ENCODE measurements around the gene ADGRG3. TPM values are rescaled to one million over a fixed set of nuclear protein-coding genes. Genes with fewer than 3 reads are reported as not detected.

Gene ADGRG3
- total and polyA plus RNA-seq, 2 experiments from 2014 or later, result not detected

GRCh38 chr16:57681950-57682728 lies 14.0 kb downstream of the ADGRG3 start:
- Histone ChIP-seq H3K79me2 (replicated peaks; ENCODE audit: insufficient read depth) (no peaks in the 10 kb centered on the region), H3K36me3 (ENCODE audit: insufficient read depth) (no peaks in the 10 kb centered on the region), H3K4me3 (no peak overlapping the region), H3F3A (replicated peaks; ENCODE audit: low read depth) (no peaks in the 10 kb centered on the region), H3K9me2 (ENCODE audit: insufficient read depth) (no peaks in the 10 kb centered on the region), H3K4me2 (no peak overlapping the region), H4K20me1 (replicated peaks; ENCODE audit: insufficient read depth) (no peaks in the 10 kb centered on the region), H3K27me3 (ENCODE audit: insufficient read depth) (no peaks in the 10 kb centered on the region), H3K4me1 (ENCODE audit: insufficient read depth) (no peaks in the 10 kb centered on the region), H2AFZ (no peak overlapping the region), H3K27ac (ENCODE audit: low read depth) (no peak overlapping the region)
- H3K36me3 Mint-ChIP-seq (ENCODE audit: low read depth), result no peaks in the 10 kb centered on the region
- H3K4me1 Mint-ChIP-seq, result peaks cover 20% of the 10 kb centered on the region
- H3K27me3 Mint-ChIP-seq (ENCODE audit: insufficient read depth, low read depth, poor library complexity), result peaks cover 5% of the 10 kb centered on the region
- H3K4me3 Mint-ChIP-seq, result no peak overlapping the region
- DNase-seq (ENCODE audit: low spot score) (no peak), ATAC-seq (no peak)
- TF ChIP-seq REST (IDR thresholded peaks at IDR 0.05; ENCODE audit: unreplicated experiment) (no peak), EZH2 (IDR thresholded peaks at IDR 0.05; ENCODE audit: low read depth, unreplicated experiment) (no peak), ZNF462 (CRISPR knock-in tag; IDR thresholded peaks at IDR 0.05) (no peak), POLR2AphosphoS5 (IDR thresholded peaks at IDR 0.05; ENCODE audit: low read depth) (no peak), NANOG (IDR thresholded peaks at IDR 0.05; ENCODE audit: borderline replicate concordance) (no peak), JUNB (IDR thresholded peaks at IDR 0.05; ENCODE audit: unreplicated experiment) (no peak), ETS1 (IDR thresholded peaks at IDR 0.05) (no peak), ZNF331 (CRISPR knock-in tag; IDR thresholded peaks at IDR 0.05; ENCODE audit: low read depth) (no peak), STAT1 (IDR thresholded peaks at IDR 0.05; ENCODE audit: unreplicated experiment) (no peak), CREB1 (CRISPR knock-in tag; IDR thresholded peaks at IDR 0.05; ENCODE audit: low read depth) (no peak), EZH2phosphoT487 (IDR thresholded peaks at IDR 0.05; ENCODE audit: unreplicated experiment) (no peak), ZNF114 (CRISPR knock-in tag; IDR thresholded peaks at IDR 0.05) (no peak), CTCF (conservative IDR thresholded peaks at IDR 0.05; ENCODE audit: low read depth in 2 of 2) (no peak)
- H3K27ac Mint-ChIP-seq, result no peak overlapping the region
- no peaks in the 10 kb centered on the region for H3K9me3 Mint-ChIP-seq

Data from GM23338 (cell line).